SH-SY5Y (cell line): Measurements from ENCODE around the gene CTXND2.

Source experiments
- GATA2 ChIP-seq: IDR thresholded peaks from 2 replicates; pipeline ENCODE4 v1.6.1; 2011; ENCODE audit warnings: mild to moderate bottlenecking, low read depth, low read length
- GATA3 ChIP-seq: IDR thresholded peaks from 2 replicates; pipeline ENCODE4 v1.6.1; 2011; ENCODE audit warnings: low read depth, mild to moderate bottlenecking, low read length, moderate library complexity

DNA sequence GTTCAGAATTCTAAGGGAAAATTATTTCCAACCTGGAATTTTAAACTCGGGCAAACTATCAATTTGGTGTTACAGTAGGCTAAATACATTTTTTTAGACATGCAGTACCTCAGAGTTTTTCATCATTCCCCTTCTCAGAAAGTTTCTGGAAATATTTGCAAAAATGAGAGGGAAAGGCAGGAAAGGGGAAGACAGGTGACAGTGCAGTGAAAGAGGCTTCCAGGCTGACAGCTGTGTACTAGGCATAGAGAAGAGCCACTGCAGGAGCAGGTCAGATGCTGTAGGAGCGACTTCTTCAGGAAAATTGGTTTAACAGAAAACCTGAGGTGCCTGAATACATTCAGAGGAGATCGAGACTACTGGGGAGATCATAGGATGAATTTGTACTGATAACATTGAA lies 67.8 kb downstream of the CTXND2 start:
- no peak for TF ChIP-seq GATA2
- no peak for TF ChIP-seq GATA3
